OCI-LY1 (cell line): ENCODE results near the gene LRMDA.

Source experiments
- H2AFZ ChIP-seq: fragments of 200-600 bp; sonication (generic), shearing (Covaris generic); 2 replicates; pipeline ENCODE4 v1.6.0; 2014; ENCODE audit warnings: antibody characterized with exemption, mild to moderate bottlenecking, low read length
- H3F3A ChIP-seq: fragments of 200-600 bp; sonication (generic), shearing (Covaris generic); 2 replicates; pipeline ENCODE4 v1.6.0; 2014; ENCODE audit warnings: mild to moderate bottlenecking, antibody characterized with exemption, low read length, moderate library complexity; ENCODE audit not compliant: insufficient read depth
- H3K27ac ChIP-seq: fragments of 200-600 bp; sonication (generic); 2 replicates; pipeline ENCODE4 v1.5.1; 2014; ENCODE audit warnings: low read length, mixed run types, mild to moderate bottlenecking, low read depth; ENCODE audit not compliant: poor library complexity, severe bottlenecking
- H3K27me3 ChIP-seq: fragments of 200-600 bp; sonication (generic); 2 replicates; pipeline ENCODE4 v1.6.0; 2014; ENCODE audit warnings: antibody characterized with exemption, mild to moderate bottlenecking, low read length, moderate library complexity; ENCODE audit not compliant: insufficient read depth
- H3K36me3 ChIP-seq: fragments of 200-600 bp; sonication (generic); 2 replicates; pipeline ENCODE4 v1.6.1; 2014; ENCODE audit warnings: mild to moderate bottlenecking, antibody characterized with exemption, low read length, moderate library complexity, mixed read lengths; ENCODE audit not compliant: insufficient read depth
- H3K4me1 ChIP-seq: fragments of 200-600 bp; sonication (generic); 2 replicates; pipeline ENCODE4 v1.5.1; 2014; ENCODE audit warnings: mild to moderate bottlenecking, low read length, moderate library complexity; ENCODE audit not compliant: insufficient read depth, severe bottlenecking
- H3K4me2 ChIP-seq: fragments of 200-600 bp; sonication (generic), shearing (Covaris generic); 2 replicates; pipeline ENCODE4 v1.6.1; 2014; ENCODE audit warnings: low read length
- H3K4me3 ChIP-seq: fragments of 200-600 bp; sonication (generic); 2 replicates; pipeline ENCODE4 v1.5.1; 2014; ENCODE audit warnings: low read length, low read depth, mild to moderate bottlenecking, mixed read lengths; ENCODE audit not compliant: poor library complexity, severe bottlenecking
- H3K79me2 ChIP-seq: fragments of 200-600 bp; shearing (Covaris generic); 2 replicates; pipeline ENCODE4 v1.6.1; 2016; ENCODE audit warnings: mixed run types, low read length, mixed read lengths; ENCODE audit not compliant: insufficient read depth
- H3K9ac ChIP-seq: fragments of 200-600 bp; sonication (generic), shearing (Covaris generic); 2 replicates; pipeline ENCODE4 v1.6.1; 2014; ENCODE audit warnings: mild to moderate bottlenecking, low read length, mixed read lengths
- H3K9me2 ChIP-seq: fragments of 200-600 bp; sonication (generic), shearing (Covaris generic); 2 replicates; pipeline ENCODE4 v1.6.1; 2014; ENCODE audit warnings: low read depth, mild to moderate bottlenecking, low read length, mixed read lengths
- H3K9me3 ChIP-seq: fragments of 200-600 bp; shearing (Covaris generic); 2 replicates; pipeline ENCODE4 v1.6.1; 2014; ENCODE audit warnings: low read length, mixed read lengths
- H4K20me1 ChIP-seq: fragments of 200-600 bp; sonication (generic), shearing (Covaris generic); 2 replicates; pipeline ENCODE4 v1.6.0; 2016; ENCODE audit warnings: mild to moderate bottlenecking, low read length; ENCODE audit not compliant: insufficient read depth
- EZH2 ChIP-seq: fragments of 200-600 bp; sonication (generic), shearing (Covaris generic); IDR thresholded peaks from 2 replicates; pipeline ENCODE4 v1.8.0; 2017; ENCODE audit warnings: borderline replicate concordance, mixed run types, mild to moderate bottlenecking, antibody characterized with exemption, low read length, moderate library complexity, mixed read lengths
- TF ChIP-seq, protein P1 (sequence below): fragments of 200-600 bp; sonication (generic), shearing (Covaris generic); IDR thresholded peaks from 2 replicates; pipeline ENCODE4 v1.5.1; 2017; ENCODE audit warnings: mild to moderate bottlenecking, antibody characterized with exemption, low read length, moderate library complexity, mixed read lengths

Gene LRMDA

DNA sequence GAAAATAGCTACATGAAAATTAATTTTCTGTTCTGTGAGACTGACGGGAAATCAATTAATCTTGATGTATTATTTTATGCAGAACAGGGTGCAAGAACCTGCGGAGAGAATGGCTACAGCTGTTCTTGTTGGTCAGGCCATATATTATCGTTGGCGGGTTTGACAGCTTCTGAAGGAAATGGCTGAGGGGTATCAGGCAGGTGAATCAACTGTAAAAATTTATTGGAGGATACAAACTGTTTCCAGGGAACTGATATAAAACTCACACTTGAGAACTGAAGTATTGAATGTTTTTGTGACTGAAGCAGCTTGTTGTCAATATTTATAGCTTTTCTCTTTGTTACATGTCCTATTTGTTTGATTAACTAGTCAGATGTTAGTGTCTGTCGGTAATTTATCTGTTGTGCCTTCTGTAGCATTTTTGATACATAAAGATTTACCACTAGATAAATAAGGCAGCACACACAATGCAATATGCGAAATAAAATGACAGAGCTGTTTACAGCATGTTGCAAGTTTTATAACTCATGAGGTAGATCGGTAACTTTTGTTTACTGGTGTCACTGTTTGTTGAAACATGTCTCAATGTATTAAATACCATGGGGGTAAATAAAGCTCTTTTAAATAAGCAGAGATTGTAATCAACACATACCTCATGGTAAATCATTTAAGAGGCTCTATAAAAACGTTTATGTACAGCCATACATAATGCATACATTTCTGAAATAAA is 308.2 kb downstream of the LRMDA start:
- Histone ChIP-seq H3K4me3 (no peak overlapping the region), H2AFZ (no peak overlapping the region), H3K9me2 (no peaks in the 10 kb centered on the region), H3K27ac (no peak overlapping the region), H3K9ac (no peak overlapping the region), H3F3A (no peaks in the 10 kb centered on the region), H3K9me3 (no peaks in the 10 kb centered on the region), H3K36me3 (no peaks in the 10 kb centered on the region), H3K4me2 (no peak overlapping the region), H3K79me2 (no peaks in the 10 kb centered on the region), H3K4me1 (no peaks in the 10 kb centered on the region), H3K27me3 (no peaks in the 10 kb centered on the region), H4K20me1 (no peaks in the 10 kb centered on the region)
- TF ChIP-seq EZH2: no peak
- TF ChIP-seq, protein P1, sequence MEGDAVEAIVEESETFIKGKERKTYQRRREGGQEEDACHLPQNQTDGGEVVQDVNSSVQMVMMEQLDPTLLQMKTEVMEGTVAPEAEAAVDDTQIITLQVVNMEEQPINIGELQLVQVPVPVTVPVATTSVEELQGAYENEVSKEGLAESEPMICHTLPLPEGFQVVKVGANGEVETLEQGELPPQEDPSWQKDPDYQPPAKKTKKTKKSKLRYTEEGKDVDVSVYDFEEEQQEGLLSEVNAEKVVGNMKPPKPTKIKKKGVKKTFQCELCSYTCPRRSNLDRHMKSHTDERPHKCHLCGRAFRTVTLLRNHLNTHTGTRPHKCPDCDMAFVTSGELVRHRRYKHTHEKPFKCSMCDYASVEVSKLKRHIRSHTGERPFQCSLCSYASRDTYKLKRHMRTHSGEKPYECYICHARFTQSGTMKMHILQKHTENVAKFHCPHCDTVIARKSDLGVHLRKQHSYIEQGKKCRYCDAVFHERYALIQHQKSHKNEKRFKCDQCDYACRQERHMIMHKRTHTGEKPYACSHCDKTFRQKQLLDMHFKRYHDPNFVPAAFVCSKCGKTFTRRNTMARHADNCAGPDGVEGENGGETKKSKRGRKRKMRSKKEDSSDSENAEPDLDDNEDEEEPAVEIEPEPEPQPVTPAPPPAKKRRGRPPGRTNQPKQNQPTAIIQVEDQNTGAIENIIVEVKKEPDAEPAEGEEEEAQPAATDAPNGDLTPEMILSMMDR: no peak

DNA sequence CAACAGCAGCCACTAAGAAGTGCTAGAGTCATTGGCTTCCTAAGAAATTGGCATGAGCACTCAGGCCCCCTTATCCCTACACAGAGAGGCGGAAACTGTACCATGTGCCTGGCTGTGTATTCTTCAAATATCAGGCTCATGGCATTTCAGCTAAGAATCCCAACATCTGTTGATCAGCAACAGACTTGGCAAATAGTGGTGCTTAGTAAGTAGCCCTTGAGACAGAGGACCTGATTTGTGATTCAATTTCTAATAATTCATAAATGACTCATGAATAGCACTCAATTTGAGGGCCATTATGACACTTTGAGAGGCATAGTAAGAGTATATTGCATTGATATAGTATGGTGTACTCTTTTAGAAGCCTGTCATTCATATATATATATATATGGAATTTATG is 309.1 kb downstream of the LRMDA start:
- no peak overlapping the region for H3K4me2 ChIP-seq
- no peak overlapping the region for H3K27ac ChIP-seq
- no peak overlapping the region for H3K9ac ChIP-seq
- H3K9me2 ChIP-seq: no peaks in the 10 kb centered on the region
- no peak overlapping the region for H2AFZ ChIP-seq
- H3K9me3 ChIP-seq: no peaks in the 10 kb centered on the region
- no peaks in the 10 kb centered on the region for H4K20me1 ChIP-seq
- H3K36me3 ChIP-seq: no peaks in the 10 kb centered on the region
- H3K27me3 ChIP-seq: no peaks in the 10 kb centered on the region
- no peaks in the 10 kb centered on the region for H3K4me1 ChIP-seq
- TF ChIP-seq, protein P1: no peak
- TF ChIP-seq EZH2: no peak
- H3K79me2 ChIP-seq: no peaks in the 10 kb centered on the region
- H3F3A ChIP-seq: no peaks in the 10 kb centered on the region
- no peak overlapping the region for H3K4me3 ChIP-seq

DNA sequence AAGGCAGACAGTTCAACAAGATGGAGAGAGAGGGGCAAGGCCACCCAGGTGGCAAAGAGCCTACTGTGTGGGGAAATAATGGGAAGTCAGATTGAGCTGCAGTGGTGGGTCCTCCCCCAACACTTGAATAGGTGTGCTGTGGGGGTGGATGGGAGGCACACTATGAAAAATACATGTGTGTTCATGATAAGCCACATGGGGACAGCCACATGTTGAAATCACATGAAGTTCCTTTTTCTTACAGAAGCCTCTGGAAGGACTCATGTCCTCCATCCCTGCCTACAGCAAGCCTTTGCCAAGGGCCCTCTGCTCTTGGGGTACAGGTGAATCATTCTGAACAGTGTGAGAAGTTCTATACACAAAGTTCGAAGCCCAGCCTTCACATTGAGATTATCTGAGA is 310.9 kb downstream of the LRMDA start:
- no peaks in the 10 kb centered on the region for H3K4me1 ChIP-seq

More for the DNA sequence above, 310.9 kb downstream of the LRMDA start:
- H4K20me1 ChIP-seq: no peaks in the 10 kb centered on the region
- no peaks in the 10 kb centered on the region for H3F3A ChIP-seq
- H3K79me2 ChIP-seq: no peaks in the 10 kb centered on the region
- no peaks in the 10 kb centered on the region for H3K27me3 ChIP-seq
- no peak overlapping the region for H2AFZ ChIP-seq
- H3K27ac ChIP-seq: no peak overlapping the region
- no peaks in the 10 kb centered on the region for H3K9me2 ChIP-seq
- H3K4me3 ChIP-seq: no peak overlapping the region
- no peak overlapping the region for H3K4me2 ChIP-seq
- TF ChIP-seq, protein P1: no peak
- no peak for TF ChIP-seq EZH2
- no peak overlapping the region for H3K9ac ChIP-seq
- no peaks in the 10 kb centered on the region for H3K36me3 ChIP-seq
- H3K9me3 ChIP-seq: no peaks in the 10 kb centered on the region
